H54 (cell line): ENCODE measurements around the gene FGFRL1.

ENCODE experiments used
- DNase-seq: peaks from one replicate; pipeline ENCODE4 v3.0.0; 2011; ENCODE audit warnings: low spot score, mixed read lengths; ENCODE audit not compliant: insufficient read length
- FAIRE-seq: peaks from 3 replicates; lab custom pipeline; 2011; peaks lifted over from hg19 to GRCh38; lab: Jason Lieb, UNC
- POLR2A ChIP-seq: IDR thresholded peaks from 2 replicates; pipeline ENCODE4 v1.6.1; 2011; ENCODE audit warnings: low read depth, mild to moderate bottlenecking, low read length

Gene FGFRL1

DNA sequence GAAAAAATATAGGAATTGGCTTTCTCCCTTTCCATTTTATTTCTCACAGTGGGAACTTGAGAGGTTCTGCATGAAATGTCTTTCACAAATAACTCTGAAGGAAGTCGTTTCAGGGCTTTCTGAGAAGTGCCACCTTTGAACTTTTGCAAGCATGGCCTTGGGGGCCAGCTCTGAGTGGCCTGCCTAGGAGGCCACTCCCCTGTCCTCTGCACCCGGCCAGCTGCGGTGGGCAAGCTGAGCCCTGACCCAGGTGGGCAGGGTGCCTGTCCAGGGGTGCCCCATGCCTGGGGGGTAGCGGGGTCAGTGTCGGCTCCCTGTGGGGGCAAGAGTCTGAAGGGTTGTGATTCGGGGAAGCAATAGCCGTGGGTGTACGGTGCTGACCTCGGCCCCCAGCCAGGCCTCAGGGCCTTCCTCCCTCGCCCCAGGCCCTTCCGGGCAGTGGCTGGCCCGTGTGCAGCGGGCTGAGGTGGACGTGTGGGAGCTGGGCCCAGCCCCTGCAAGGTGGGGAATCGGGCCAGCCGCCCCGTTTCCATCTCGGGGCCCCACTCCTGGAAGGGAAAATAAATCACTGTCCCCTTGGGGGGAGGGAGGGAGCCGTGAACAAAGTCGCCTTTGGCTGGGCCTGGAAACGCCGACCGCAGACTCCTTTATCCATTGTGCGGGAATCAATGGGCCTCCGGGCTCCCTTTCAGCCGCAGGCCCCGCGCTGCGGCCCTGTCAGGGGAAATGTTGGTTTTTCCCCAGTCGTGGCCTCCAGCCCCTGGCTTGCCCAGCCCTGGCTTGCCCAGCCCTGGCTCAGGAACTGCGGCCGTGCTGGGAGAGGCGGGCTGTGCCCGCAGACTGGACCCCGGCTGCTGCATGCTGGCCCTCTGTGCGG lies 3.1 kb downstream of the FGFRL1 start:
- DNase-seq (no peak), FAIRE-seq (no peak)
- no peak for TF ChIP-seq POLR2A

DNA sequence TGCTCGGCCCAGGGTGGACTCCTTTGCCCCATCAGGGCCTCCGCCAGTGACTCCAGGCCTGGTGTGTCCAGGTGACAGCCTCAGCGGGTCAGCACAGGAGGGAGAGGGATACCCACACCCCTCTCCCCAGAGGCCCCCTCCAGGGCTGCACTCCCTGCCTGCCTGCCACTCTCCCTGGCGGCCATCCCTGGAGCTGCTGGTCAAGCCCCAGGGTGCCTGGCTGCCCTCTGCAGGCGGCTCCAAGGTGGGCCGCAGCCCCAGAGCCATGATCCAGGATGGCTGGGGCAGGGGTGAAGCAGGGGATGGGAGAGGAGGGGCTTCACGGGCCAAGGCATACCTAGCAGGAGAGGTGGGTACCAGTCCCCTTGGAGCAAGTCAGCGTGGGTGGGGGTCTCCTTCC lies 3.8 kb downstream of the FGFRL1 start:
- no peak for TF ChIP-seq POLR2A
- no peak for FAIRE-seq
- no peak for DNase-seq

DNA sequence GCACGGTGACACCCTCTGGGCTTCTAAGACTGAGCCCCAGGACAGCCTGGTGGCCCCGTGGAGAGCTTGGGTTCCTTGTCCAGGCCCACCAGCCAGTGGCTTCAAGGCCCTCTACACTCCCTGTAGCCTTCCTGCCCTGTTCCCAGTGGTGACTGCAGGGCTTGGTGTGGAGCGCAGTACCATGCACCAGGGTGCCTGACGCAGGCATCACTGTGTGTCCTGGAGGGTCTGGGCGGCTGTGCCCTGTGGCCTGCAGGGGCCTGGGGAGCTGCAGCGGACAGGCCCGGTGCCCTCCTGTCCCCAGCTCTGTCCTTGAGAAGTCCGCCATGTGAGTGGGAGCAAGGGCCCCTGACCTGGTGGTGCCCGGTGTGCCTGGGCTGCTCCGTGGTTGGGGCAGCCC lies 4.3 kb downstream of the FGFRL1 start:
- TF ChIP-seq POLR2A = no peak
- DNase-seq = no peak

DNA sequence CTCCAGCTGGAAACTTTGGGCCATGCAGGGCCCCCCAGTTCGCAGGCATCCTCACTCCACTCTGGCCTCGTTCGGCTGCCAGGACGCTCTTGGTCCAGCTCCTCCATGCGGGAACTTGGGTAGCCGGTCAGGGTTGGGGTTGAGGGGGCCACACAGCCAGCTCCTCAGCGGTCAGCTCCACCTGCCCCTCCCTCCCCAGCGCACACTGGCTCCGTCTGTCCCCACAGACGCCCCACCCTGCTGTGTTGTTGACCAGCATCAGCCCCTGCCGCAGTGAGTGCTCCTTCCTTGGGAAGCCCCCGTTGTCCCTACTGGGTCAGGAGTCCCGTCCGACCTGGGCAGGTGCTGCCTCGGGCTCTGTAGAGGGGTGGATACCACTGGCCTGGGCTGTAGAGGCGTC lies 5.8 kb downstream of the FGFRL1 start:
- TF ChIP-seq POLR2A = no peak
- no peak for DNase-seq
- FAIRE-seq = no peak

More for the DNA sequence above, 4.3 kb downstream of the FGFRL1 start:
- no peak for FAIRE-seq

DNA sequence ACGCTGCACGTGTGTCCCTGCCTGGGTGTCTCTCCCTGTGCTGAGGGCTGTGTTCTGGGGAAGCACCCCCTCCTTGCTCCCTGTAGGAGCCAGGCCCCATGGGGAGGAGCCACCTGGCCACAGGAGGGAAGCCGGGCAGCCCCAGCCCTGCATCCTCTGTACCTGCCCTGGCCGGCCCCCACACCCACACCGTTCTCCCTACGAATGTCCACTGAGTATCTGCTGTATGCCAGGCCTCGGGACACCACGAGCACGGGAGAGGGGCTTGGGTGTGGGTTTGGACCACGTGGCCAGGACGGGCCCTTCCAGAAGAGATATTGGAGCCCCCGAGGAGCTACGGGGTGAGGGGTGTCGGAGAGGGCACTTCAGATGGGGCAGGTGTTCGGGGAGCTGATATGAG lies 6.3 kb downstream of the FGFRL1 start:
- FAIRE-seq = no peak
- DNase-seq = no peak
- no peak for TF ChIP-seq POLR2A

DNA sequence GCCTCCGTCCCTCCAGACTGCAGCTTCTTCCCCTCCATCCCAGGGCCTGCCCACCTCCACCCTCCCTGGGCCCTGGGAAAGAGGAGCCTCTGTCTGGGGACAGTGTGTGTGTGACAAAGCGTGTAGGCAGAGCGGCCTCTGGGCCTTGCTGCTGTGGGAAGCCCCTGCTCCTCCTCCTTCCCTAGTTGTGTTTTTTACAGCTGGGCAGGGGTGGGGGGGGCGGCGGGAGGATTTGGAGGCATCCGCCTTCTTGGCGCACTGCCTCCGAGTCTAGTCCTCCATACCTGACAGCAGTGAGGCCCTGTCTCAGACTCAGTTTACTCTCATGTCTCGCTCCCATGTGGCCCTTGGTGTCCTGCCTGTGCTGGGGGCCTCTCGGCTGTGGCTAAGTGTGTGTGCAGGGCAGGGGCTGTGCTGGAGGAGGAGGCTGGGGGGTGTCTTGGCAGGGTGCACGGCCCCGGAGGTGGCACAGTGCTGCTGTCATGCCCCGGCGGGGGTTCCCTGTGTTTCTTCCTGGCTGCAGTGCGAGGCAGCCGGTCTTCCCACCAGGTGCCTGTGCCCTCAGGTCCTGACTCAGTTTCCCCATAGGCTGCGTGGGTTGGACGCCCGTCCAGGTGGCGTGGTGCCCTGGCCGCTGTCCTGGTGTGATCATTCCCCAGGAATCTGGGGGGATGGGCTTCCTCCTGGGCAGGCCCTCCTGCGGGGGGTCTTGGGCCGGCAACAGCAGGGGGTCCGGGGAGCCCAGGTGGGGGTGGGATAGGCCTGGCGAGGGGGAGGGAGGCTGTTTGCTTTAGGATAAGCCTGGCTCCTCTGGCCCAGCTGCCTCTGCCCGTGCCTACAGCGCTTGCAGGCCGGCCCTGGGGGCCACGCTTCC lies 7.0 kb downstream of the FGFRL1 start:
- TF ChIP-seq POLR2A = no peak
- FAIRE-seq = no peak
- no peak for DNase-seq

DNA sequence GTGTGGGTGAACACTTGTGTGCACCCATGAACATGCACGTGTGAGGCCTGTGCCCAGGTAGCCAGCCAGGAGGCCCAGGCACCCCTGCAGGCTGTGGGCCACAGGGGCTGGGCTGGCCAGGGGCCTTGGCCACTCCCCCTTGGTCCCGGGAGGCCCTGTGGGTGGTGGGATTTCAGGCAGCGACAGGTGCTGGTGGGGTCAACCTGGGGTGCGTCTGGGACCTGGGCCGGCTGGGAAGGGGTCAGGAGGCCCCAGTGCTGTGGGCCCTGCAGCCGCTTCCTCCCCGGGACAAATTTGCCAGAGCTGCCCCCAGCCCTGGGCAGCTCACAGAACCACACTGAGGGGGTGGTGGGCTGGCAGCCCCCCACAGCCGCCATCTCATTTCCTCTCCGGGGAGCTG lies 7.9 kb downstream of the FGFRL1 start:
- no peak for TF ChIP-seq POLR2A
- FAIRE-seq (no peak), DNase-seq (no peak)

DNA sequence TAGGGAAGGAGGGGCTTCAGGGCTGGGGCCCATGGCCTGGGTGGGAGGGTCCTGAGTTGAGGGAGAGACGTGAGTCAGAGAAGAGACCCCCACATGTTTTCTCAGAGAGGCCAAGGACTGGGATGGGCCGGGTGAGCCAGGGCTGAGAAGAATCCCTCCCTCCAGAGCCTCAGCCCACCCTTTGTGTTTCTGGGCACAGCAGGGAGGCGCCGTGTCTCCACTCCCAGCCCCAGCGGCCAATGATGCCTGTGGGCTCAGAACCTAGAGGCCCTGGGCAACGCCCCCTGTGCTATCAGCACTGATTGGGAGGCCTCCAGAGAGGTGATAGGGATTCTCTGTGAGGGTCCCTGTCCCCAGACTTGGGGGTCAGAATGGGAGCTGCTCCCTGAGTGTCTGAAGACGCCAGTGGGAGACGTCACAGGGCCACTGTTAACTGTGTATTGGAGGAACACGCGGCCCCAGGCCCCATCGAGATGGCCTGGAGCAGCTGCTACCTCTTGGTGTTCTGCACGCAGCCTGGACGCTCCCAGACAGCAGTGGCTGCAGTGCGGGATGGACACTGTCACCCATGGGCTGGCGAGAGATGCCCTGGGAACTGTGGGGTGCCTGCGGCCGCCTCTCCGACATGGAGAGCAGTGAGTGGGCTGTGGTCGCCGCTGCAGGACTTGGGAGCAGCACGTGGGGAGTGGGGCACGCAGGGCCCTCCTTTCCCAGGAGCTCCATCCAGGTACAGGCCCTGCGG lies 8.5 kb downstream of the FGFRL1 start:
- FAIRE-seq = no peak
- no peak for TF ChIP-seq POLR2A
- no peak for DNase-seq

DNA sequence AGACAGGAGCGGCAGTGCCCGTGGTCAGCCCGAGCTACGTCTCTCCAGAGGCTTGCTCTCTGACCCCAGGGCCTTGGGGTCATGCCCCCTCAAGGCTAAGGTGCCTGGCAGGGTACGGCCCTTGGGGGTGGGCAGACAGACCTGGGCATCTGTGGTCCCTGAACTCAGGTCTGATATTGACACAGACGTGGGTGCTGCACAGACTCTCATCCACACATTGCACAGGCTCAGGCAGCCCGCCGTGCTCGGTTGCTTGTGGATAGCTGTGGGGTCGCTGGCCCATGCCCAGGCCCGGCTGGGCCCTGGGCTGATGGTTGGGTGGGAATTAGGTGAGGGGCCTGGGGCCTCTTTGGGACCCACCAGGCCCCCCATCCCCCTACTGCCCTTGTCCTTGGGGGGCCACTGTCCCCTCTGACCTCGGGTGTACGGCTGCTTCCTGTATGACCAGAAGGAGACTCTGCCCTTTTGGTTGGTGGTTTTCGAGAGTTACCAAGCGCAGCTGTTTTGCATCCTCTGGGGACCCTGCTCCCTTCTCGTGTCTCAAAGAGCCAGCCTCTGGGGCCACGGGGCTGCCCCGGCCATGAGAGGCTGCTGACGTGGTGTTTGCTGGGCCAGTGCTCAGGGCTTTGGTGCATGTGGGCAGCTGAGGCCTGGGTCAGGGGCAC lies 10.1 kb downstream of the FGFRL1 start:
- TF ChIP-seq POLR2A = no peak
- FAIRE-seq (no peak), DNase-seq (no peak)

DNA sequence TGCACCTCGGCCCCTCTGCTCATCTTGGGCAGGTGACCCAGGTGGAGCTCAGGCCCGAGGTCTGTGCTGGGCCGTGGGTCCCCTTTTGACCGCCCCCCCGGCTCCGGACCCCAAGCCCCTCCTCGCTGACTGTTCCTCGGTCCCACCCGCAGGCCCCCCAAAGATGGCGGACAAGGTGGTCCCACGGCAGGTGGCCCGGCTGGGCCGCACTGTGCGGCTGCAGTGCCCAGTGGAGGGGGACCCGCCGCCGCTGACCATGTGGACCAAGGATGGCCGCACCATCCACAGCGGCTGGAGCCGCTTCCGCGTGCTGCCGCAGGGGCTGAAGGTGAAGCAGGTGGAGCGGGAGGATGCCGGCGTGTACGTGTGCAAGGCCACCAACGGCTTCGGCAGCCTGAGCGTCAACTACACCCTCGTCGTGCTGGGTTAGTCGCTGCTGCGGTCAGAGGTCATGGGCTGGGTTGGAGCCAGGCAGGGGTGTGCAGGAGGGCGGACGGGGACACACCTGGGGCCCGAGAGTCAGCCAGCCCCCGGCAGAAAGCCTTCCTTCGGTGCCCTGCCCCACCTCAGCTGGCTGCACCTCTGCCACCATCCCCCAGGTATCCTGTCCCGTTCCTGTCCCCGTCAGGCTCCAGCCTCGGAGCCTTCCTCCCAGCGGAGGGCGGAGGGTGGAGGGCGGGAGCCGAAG lies 10.8 kb downstream of the FGFRL1 start:
- TF ChIP-seq POLR2A = no peak
- DNase-seq (no peak), FAIRE-seq (no peak)

DNA sequence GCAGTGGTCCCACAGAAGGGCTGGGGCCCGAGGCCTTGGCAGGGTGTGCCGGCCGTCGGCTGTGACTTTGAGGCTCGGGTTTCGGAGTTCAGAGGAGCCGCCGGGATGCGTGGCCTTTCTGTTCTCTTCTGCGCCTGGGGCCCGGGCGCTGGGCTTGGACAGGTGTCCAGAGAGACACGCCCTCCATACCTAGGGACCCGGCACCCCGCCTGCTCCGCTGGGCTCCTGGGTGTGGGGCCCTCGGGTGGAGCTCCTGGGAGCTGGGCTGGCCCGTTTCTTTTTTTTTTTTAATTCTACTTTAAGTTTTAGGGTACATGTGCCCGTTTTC lies 11.3 kb downstream of the FGFRL1 start:
- no peak for TF ChIP-seq POLR2A
- FAIRE-seq (no peak), DNase-seq (no peak)

DNA sequence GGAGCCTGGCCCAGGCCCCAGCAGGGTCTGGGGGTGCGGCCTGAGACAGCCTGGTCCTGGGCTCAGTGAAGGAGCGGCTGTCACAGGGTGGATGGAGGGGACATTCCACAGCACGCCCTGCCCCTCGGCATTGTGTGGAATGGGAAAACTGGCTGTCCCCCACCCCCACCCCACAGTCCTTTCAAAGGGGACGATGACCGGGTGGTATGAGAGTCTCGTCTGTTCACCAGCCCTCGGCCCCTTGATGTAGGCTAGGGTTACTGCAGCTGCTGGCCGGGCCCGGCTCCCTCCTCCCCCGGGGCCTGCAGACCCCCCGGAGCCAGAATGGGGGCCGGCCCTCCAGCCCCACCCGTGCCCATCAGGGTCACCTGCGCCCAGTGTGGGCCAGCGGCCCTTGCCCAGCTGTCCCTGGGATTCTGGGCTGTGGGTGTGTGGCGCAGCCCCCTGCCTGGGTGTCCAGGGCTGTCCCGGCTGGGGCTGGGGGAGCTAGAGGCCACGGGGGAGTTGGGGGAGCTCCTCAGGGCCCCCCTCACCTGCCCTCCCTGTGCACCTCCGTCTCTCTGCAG lies 11.7 kb downstream of the FGFRL1 start:
- DNase-seq (no peak), FAIRE-seq (no peak)
- TF ChIP-seq POLR2A = no peak

DNA sequence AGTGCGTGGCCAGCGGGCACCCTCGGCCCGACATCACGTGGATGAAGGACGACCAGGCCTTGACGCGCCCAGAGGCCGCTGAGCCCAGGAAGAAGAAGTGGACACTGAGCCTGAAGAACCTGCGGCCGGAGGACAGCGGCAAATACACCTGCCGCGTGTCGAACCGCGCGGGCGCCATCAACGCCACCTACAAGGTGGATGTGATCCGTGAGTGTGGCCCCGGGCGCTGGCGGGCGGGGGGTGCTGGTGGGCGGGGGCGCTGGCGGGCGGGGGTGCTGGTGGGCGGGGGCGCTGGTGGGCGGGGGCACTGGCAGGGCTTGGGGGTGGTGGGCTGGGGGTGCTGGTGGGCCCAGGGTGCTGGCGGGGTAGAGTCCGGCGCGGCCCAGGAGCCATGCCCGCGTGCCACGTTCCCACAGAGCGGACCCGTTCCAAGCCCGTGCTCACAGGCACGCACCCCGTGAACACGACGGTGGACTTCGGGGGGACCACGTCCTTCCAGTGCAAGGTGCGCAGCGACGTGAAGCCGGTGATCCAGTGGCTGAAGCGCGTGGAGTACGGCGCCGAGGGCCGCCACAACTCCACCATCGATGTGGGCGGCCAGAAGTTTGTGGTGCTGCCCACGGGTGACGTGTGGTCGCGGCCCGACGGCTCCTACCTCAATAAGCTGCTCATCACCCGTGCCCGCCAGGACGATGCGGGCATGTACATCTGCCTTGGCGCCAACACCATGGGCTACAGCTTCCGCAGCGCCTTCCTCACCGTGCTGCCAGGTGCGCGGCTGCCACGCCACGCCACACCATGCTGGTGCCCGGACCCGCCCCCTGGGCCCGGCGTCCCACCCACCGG lies 12.7 kb downstream of the FGFRL1 start:
- no peak for TF ChIP-seq POLR2A
- FAIRE-seq (no peak), DNase-seq (no peak)
